Measurements from ENCODE around the gene ZNF497.

Gene ZNF497

GRCh38 chr19:58388175-58388526 is 25.6 kb upstream of the ZNF497 start:
- Histone ChIP-seq H3K27ac (ENCODE audit: low read length) (no peak overlapping the region), H3K4me3 (ENCODE audit: low read depth in 1 of 2, low read length in 2 of 2) (peak overlapping the region; percentile 87 to 98), H3K27me3 (ENCODE audit: low read depth, low read length) (no peaks in the 10 kb centered on the region), H3K9me3 (ENCODE audit: control insufficient read depth in 1 of 2, low read length in 2 of 2) (no peaks in the 10 kb centered on the region), H3K36me3 (ENCODE audit: control insufficient read depth in 1 of 2, insufficient read depth in 2 of 2, low read length in 2 of 2) (peaks cover 15 to 20% of the 10 kb centered on the region in 2 donors), H3K4me1 (ENCODE audit: control insufficient read depth in 1 of 2, insufficient read depth in 2 of 2, low read length in 2 of 2) (peaks cover 5 to 25% of the 10 kb centered on the region in 2 donors)

- Histone ChIP-seq H3K4me1 (ENCODE audit: control insufficient read depth in 1 of 2, insufficient read depth in 2 of 2, low read length in 2 of 2) (peaks cover 5 to 25% of the 10 kb centered on the region in 2 donors), H3K27me3 (ENCODE audit: low read depth, low read length) (no peaks in the 10 kb centered on the region), H3K27ac (ENCODE audit: low read length) (peak overlapping the region; percentile 98), H3K4me3 (ENCODE audit: low read depth in 1 of 2, low read length in 2 of 2) (peak overlapping the region; percentile 87 to 98), H3K36me3 (ENCODE audit: control insufficient read depth in 1 of 2, insufficient read depth in 2 of 2, low read length in 2 of 2) (peaks cover 9 to 14% of the 10 kb centered on the region in 2 donors), H3K9me3 (ENCODE audit: control insufficient read depth in 1 of 2, low read length in 2 of 2) (no peaks in the 10 kb centered on the region)
Measured at GRCh38 chr19:58387338-58388174, 25.0 kb upstream of the ZNF497 start.

GRCh38 chr19:58386576-58387337 is 24.2 kb upstream of the ZNF497 start, which contains the start of gene RPS5:
RPS5 (plus strand) TSS chr19:58387269; CDS start chr19:58388138, 869 bp downstream.
- H3K9me3 ChIP-seq (ENCODE audit: control insufficient read depth in 1 of 2, low read length in 2 of 2) = no peaks in the 10 kb centered on the region
- H3K36me3 ChIP-seq (ENCODE audit: control insufficient read depth in 1 of 2, insufficient read depth in 2 of 2, low read length in 2 of 2) = peaks cover 9 to 12% of the 10 kb centered on the region in 2 donors
- peak within 1 kb of the TSS; percentile 87 to 98 for H3K4me3 ChIP-seq (ENCODE audit: low read depth in 1 of 2, low read length in 2 of 2)
- H3K27me3 ChIP-seq (ENCODE audit: low read depth, low read length) = no peaks in the 10 kb centered on the region
- H3K27ac ChIP-seq (ENCODE audit: low read length) = peak within 1 kb of the TSS; percentile 98
- peaks cover 9 to 31% of the 10 kb centered on the region in 2 donors for H3K4me1 ChIP-seq (ENCODE audit: control insufficient read depth in 1 of 2, insufficient read depth in 2 of 2, low read length in 2 of 2)

- peak overlapping the region; percentile 87 to 98 for H3K4me3 ChIP-seq (ENCODE audit: low read depth in 1 of 2, low read length in 2 of 2)
- H3K27ac ChIP-seq (ENCODE audit: low read length) = peak overlapping the region; percentile 98
- H3K27me3 ChIP-seq (ENCODE audit: low read depth, low read length) = no peaks in the 10 kb centered on the region
- H3K4me1 ChIP-seq (ENCODE audit: control insufficient read depth in 1 of 2, insufficient read depth in 2 of 2, low read length in 2 of 2) = peaks cover 9 to 35% of the 10 kb centered on the region in 2 donors
- peaks cover 9 to 12% of the 10 kb centered on the region in 2 donors for H3K36me3 ChIP-seq (ENCODE audit: control insufficient read depth in 1 of 2, insufficient read depth in 2 of 2, low read length in 2 of 2)
- H3K9me3 ChIP-seq (ENCODE audit: control insufficient read depth in 1 of 2, low read length in 2 of 2) = no peaks in the 10 kb centered on the region
Measured at GRCh38 chr19:58385891-58386575, 23.5 kb upstream of the ZNF497 start.

GRCh38 chr19:58385313-58385890 is 22.9 kb upstream of the ZNF497 start:
- H3K9me3 ChIP-seq (ENCODE audit: control insufficient read depth in 1 of 2, low read length in 2 of 2) = no peaks in the 10 kb centered on the region
- H3K4me3 ChIP-seq (ENCODE audit: low read depth in 1 of 2, low read length in 2 of 2) = peak overlapping the region; percentile 87 to 98
- H3K36me3 ChIP-seq (ENCODE audit: control insufficient read depth in 1 of 2, insufficient read depth in 2 of 2, low read length in 2 of 2) = peaks cover 5 to 9% of the 10 kb centered on the region in 2 donors
- peaks cover 9 to 36% of the 10 kb centered on the region in 2 donors for H3K4me1 ChIP-seq (ENCODE audit: control insufficient read depth in 1 of 2, insufficient read depth in 2 of 2, low read length in 2 of 2)
- no peaks in the 10 kb centered on the region for H3K27me3 ChIP-seq (ENCODE audit: low read depth, low read length)
- peak overlapping the region; percentile 98 for H3K27ac ChIP-seq (ENCODE audit: low read length)

GRCh38 chr19:58382997-58383603 is 20.5 kb upstream of the ZNF497 start:
- Histone ChIP-seq H3K4me3 (ENCODE audit: low read depth in 1 of 2, low read length in 2 of 2) (no peak overlapping the region), H3K36me3 (ENCODE audit: control insufficient read depth in 1 of 2, insufficient read depth in 2 of 2, low read length in 2 of 2) (peaks cover 0 to 3% of the 10 kb centered on the region in 2 donors), H3K4me1 (ENCODE audit: control insufficient read depth in 1 of 2, insufficient read depth in 2 of 2, low read length in 2 of 2) (peaks cover 12 to 45% of the 10 kb centered on the region in 2 donors), H3K27me3 (ENCODE audit: low read depth, low read length) (no peaks in the 10 kb centered on the region), H3K9me3 (ENCODE audit: control insufficient read depth in 1 of 2, low read length in 2 of 2) (no peaks in the 10 kb centered on the region), H3K27ac (ENCODE audit: low read length) (no peak overlapping the region)

GRCh38 chr19:58381460-58382212 is 19.1 kb upstream of the ZNF497 start:
- Histone ChIP-seq H3K27ac (ENCODE audit: low read length) (peak overlapping the region; percentile 77), H3K36me3 (ENCODE audit: control insufficient read depth in 1 of 2, insufficient read depth in 2 of 2, low read length in 2 of 2) (peaks cover 0 to under 1% of the 10 kb centered on the region in 2 donors), H3K9me3 (ENCODE audit: control insufficient read depth in 1 of 2, low read length in 2 of 2) (no peaks in the 10 kb centered on the region), H3K4me1 (ENCODE audit: control insufficient read depth in 1 of 2, insufficient read depth in 2 of 2, low read length in 2 of 2) (peaks cover 12 to 38% of the 10 kb centered on the region in 2 donors), H3K4me3 (ENCODE audit: low read depth in 1 of 2, low read length in 2 of 2) (peak overlapping the region; percentile 69 to 77), H3K27me3 (ENCODE audit: low read depth, low read length) (no peaks in the 10 kb centered on the region)

GRCh38 chr19:58380662-58381459 is 18.3 kb upstream of the ZNF497 start, which contains the start of gene ZNF837:
ZNF837 (minus strand) TSS chr19:58381030; CDS start chr19:58369332, 11,698 bp downstream.
- peak within 1 kb of the TSS; percentile 77 for H3K27ac ChIP-seq (ENCODE audit: low read length)
- H3K36me3 ChIP-seq (ENCODE audit: control insufficient read depth in 1 of 2, insufficient read depth in 2 of 2, low read length in 2 of 2) = no peaks in the 10 kb centered on the region
- H3K4me3 ChIP-seq (ENCODE audit: low read depth in 1 of 2, low read length in 2 of 2) = peak within 1 kb of the TSS; percentile 69 to 86
- H3K27me3 ChIP-seq (ENCODE audit: low read depth, low read length) = no peaks in the 10 kb centered on the region
- H3K9me3 ChIP-seq (ENCODE audit: control insufficient read depth in 1 of 2, low read length in 2 of 2) = no peaks in the 10 kb centered on the region
- peaks cover 12 to 32% of the 10 kb centered on the region in 2 donors for H3K4me1 ChIP-seq (ENCODE audit: control insufficient read depth in 1 of 2, insufficient read depth in 2 of 2, low read length in 2 of 2)

GRCh38 chr19:58380037-58380661 is 17.6 kb upstream of the ZNF497 start:
- H3K4me3 ChIP-seq (ENCODE audit: low read depth in 1 of 2, low read length in 2 of 2) = peak overlapping the region; percentile 69 to 86
- H3K9me3 ChIP-seq (ENCODE audit: control insufficient read depth in 1 of 2, low read length in 2 of 2) = no peaks in the 10 kb centered on the region
- peaks cover 7 to 25% of the 10 kb centered on the region in 2 donors for H3K4me1 ChIP-seq (ENCODE audit: control insufficient read depth in 1 of 2, insufficient read depth in 2 of 2, low read length in 2 of 2)
- H3K36me3 ChIP-seq (ENCODE audit: control insufficient read depth in 1 of 2, insufficient read depth in 2 of 2, low read length in 2 of 2) = no peaks in the 10 kb centered on the region
- H3K27ac ChIP-seq (ENCODE audit: low read length) = peak overlapping the region; percentile 77
- H3K27me3 ChIP-seq (ENCODE audit: low read depth, low read length) = no peaks in the 10 kb centered on the region
